NCI-H2227 (cell line): Measurements from ENCODE around the gene SPRR5.

Experiments
- DNase-seq: peaks from one replicate; lab custom pipeline; 2025; ENCODE audit not compliant: unreplicated experiment; lab: John Stamatoyannopoulos, UW

Gene SPRR5

GRCh38 chr1:152981146-152981871 lies 34.3 kb downstream of the SPRR5 start:
- no peak for DNase-seq

DNA sequence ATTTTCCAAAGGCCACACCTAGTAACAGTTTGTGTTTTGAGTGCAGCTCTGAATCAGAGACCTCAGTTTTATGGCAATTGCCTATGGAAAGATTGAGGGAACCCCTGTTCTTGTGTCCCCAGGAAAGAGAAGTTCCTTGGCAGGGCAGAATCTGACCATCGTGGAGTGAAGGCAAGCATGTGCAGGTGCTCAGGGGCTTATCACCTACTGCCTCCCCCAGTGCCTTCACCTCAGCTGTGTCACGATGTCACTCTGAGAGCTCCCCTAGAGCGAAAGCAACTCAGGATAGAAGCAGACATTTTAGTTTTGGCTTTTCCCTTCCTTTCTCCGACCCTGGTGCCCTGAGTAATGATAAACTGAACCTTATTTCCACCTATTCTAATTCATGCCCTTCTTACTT lies 35.1 kb downstream of the SPRR5 start:
- DNase-seq: no peak

GRCh38 chr1:152983234-152983633 lies 36.2 kb downstream of the SPRR5 start:
- no peak for DNase-seq

DNA sequence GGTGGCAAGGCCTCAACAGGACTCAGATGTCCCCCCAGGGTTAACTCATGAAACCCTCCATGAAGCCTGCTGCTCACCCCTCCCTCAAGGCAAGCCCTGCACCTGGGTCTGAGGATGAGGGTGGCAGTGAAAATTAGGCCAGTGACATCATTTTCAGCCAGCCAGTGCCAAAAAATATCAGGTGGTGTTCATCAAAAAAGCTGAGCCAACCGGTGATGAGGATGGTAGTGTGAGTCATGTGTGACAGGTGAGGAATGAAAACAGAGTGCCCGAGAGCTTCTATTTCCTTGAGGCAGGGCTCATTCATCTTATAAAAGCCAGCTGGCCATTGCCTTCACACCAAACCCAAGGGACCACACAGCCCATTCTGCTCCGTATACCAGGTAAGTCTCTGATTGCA lies 36.7 kb downstream of the SPRR5 start, which contains the start of gene SPRR1A:
TSS of gene SPRR1A (plus strand) at position 339 of the 400 bp plus-strand sequence. CDS start 1,150 bp downstream, outside the sequence.
- DNase-seq: no peak

GRCh38 chr1:152986578-152986977 lies 39.6 kb downstream of the SPRR5 start:
- DNase-seq: no peak

DNA sequence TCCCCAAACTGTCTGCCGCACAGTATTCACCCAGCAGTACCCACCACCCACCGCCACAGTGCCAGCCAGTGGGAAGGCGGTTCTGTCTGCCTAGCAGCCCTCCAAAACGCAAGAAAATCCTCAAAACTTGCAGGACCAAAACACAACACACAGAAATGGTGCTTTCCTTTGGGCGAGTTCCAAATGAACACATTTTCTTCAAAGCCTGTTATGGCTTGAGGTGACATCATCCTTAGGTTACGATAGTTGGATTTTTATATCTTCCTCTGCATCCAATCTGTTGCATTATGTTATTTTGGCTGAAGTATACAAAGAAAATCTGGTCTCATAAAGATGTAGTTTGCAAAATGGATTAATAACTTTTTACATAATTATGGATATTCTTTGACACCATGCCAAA lies 46.2 kb downstream of the SPRR5 start:
- DNase-seq: no peak

DNA sequence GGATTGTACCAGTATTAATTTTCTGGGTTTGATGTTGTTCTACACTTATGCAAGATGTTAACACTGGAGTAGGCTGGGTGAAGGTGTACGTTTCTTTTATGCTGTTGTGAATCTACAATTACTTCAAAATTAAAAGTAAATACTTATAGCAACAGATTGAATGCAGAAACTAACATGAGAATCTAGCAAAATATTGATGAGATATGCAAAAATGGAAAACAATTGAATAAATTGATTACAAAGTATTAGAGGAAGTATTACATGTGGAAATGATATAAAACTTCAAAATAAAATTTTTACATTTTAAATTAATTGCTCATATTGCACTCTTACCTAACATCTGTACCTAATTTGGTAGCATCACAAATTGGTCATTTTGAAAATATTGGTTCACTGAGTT lies 48.8 kb downstream of the SPRR5 start:
- no peak for DNase-seq

- no peak for DNase-seq
Measured at GRCh38 chr1:152996633-152997400, 49.8 kb downstream of the SPRR5 start.

GRCh38 chr1:152997901-152998300 lies 50.9 kb downstream of the SPRR5 start:
- no peak for DNase-seq

DNA sequence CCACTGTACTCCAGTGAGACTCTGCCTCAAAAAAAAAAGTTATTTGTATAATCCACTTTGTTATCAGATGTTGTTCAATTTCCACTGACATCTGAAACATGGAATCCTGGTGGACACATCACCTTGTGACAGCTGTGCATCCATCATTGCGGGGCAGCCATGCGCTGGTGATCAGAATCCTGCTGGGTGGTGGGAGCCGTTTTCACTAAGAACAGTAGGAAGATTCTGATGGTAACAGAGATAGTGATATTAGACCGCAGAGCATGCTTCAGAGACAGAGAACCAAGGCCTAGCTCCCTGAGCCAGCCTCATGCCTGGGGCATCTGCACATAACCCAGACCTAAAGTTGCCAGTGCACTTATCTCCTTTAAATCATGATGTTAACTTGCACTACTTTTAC lies 51.5 kb downstream of the SPRR5 start:
- DNase-seq: no peak
